Upper lobe of left lung (tissue), 6 donors: ENCODE data around the gene ITPRIPL2. TPM values are rescaled to one million over a fixed set of nuclear protein-coding genes. Genes with fewer than 3 reads are reported as not detected.

ENCODE experiments used
- ATAC-seq, 2 donors: fragments of 200-7000 bp; cut with Tn5 transposase; one replicate each; pipeline ENCODE4 v1.9.1; 2022; ENCODE audit warnings: mild to moderate bottlenecking in 2 of 2, moderate library complexity in 2 of 2; ENCODE audit not compliant: low FRiP score in 2 of 2
- DNase-seq, 2 donors: peaks; one replicate each; pipeline ENCODE4 v3.0.0-alpha.2; 2019 to 2020
- H3K27ac ChIP-seq, 4 donors: fragments of 200-600 bp; sonication (generic); one replicate each; pipeline ENCODE4 v1.5.1; 2016 to 2019
- H3K27me3 ChIP-seq, 4 donors: fragments of 200-600 bp; sonication (generic); one replicate each; pipeline ENCODE4 v1.5.1; 2017 to 2019
- H3K36me3 ChIP-seq, 4 donors: fragments of 200-600 bp; sonication (generic); one replicate each; pipeline ENCODE4 v1.5.1; 2016 to 2019
- H3K4me1 ChIP-seq, 4 donors: fragments of 200-600 bp; sonication (generic); one replicate each; pipeline ENCODE4 v1.5.1; 2018 to 2019
- H3K4me3 ChIP-seq, 4 donors: fragments of 200-600 bp; sonication (generic); one replicate each; pipeline ENCODE4 v1.5.1; 2017 to 2019; ENCODE audit warnings: mild to moderate bottlenecking in 2 of 4, moderate library complexity in 1 of 4
- H3K9me3 ChIP-seq, 4 donors: fragments of 200-600 bp; sonication (generic); one replicate each; pipeline ENCODE4 v1.5.1; 2018 to 2019
- CTCF ChIP-seq, 6 experiments: fragments of 450-650 bp in 4 of 6; fragments of 200-600 bp in 2 of 6; sonication (generic) in 2 of 6; IDR thresholded peaks; one replicate each; pipeline ENCODE4 v1.5.1; 2016 to 2019; ENCODE audit warnings: antibody characterized with exemption in 6 of 6
- EP300 ChIP-seq, 4 donors: sonication (generic); formaldehyde crosslinking; IDR thresholded peaks; one replicate each; pipeline ENCODE4 v1.5.1; 2017; ENCODE audit warnings: antibody characterized with exemption in 4 of 4, control low read depth in 2 of 4
- POLR2A ChIP-seq, 4 donors: fragments of 450-650 bp; IDR thresholded peaks; one replicate each; pipeline ENCODE4 v1.5.1; 2016 to 2017; ENCODE audit warnings: antibody characterized with exemption in 4 of 4, mild to moderate bottlenecking in 2 of 4
- POLR2AphosphoS5 ChIP-seq, 2 donors: sonication (generic); formaldehyde crosslinking; IDR thresholded peaks; one replicate each; pipeline ENCODE4 v1.5.1; 2017; ENCODE audit warnings: antibody characterized with exemption in 2 of 2
- WGBS, 2 donors: methylation state at CpG; one replicate each; pipeline ENCODE4 v1.1.5; 2017 to 2018; 5-methylcytosine and 5-hydroxymethylcytosine counted together
- total RNA-seq, 6 donors: library from RNA; depleted of rRNA in 4 of 6; stranded (reverse); fragments of >200 nt in 4 of 6; gene quantifications; one replicate each; pipeline versions ENCODE4 v1.1.0 to v1.2.1, GENCODE V29; 2016 to 2021
- donor health status: DM: no; HTN: no; CAD: no; lungs with moderate emphysema.
- donor health status: DM: no; HTN: yes; CAD: no; lungs with severe emphysema.

ITPRIPL2 gene
- total RNA-seq, 6 donors from 2014 or later: 39.9 to 90.6 (median 57.5) TPM

DNA sequence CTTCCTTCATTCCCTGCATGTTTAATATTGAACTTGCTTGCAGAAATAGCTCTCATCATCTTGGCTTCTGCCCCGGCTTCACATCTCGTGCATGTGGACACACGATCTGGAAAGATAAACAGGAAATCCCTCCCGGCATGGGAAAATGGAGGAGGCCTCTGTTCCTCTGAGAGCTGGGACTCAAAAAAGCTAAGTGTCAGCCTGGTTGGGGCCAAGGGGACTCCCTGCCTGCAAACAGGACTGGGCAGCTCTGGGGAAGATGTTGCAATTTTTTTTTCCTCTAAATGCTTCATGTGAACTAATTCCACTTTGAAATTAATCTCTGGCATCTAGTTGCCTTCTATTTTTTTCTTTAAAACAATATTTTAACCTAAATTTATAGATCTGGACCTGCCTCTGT lies 24.8 kb downstream of the ITPRIPL2 start:
- Histone ChIP-seq H3K36me3 (no peaks in the 10 kb centered on the region), H3K4me1 (peaks cover 47 to 56% (median 51%) of the 10 kb centered on the region in 4 donors), H3K27ac (peak overlapping the region; percentile 5 to 56 (median 52)), H3K4me3 (no peak overlapping the region), H3K27me3 (no peaks in the 10 kb centered on the region), H3K9me3 (no peaks in the 10 kb centered on the region)
- WGBS, 2 donors: 7 to 16% methylated on average over 4 of the region's 4 CpGs
- DNase-seq (peak in 1 of 2 donors; percentile 76), ATAC-seq (peak; percentile 64 to 81)
- peak; percentile 83 to 85 for TF ChIP-seq POLR2AphosphoS5 (IDR thresholded peaks at IDR 0.05)
- peak in 2 of 4 donors; percentile 81 for TF ChIP-seq EP300 (IDR thresholded peaks at IDR 0.05)
- TF ChIP-seq POLR2A (IDR thresholded peaks at IDR 0.05): no peak
- no peak for TF ChIP-seq CTCF (IDR thresholded peaks at IDR 0.05)

DNA sequence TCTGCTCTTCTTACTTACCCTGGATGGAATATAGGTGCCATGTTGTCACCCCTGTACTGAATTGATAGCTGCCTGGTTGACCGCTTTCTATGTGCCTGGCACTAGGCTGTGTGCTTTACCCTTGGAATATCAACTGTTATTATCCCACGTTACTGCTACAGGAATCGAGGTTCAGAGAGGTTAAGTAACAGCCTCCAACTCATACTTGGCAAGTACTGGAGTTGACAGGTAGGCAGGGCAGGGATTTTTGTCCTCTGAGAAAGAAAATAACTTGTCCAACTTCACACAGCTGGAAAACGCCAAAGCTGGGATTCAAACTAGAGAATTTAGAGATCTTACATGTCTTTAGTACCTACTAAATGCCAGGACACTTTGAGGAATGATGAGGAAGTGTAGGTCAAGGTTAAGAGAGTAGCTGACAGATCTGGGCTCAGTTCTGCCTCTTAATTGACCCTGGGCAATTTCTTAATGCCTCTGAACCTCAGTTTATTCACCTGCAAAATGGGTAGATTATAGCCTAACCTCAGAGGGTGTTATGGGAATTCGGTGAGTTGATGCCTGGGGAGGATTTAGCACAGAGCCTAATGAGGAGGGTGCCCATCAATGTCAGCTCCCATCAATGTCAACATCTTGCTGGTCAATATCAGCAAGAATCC lies 25.8 kb downstream of the ITPRIPL2 start:
- 54 to 73% methylated on average over 5 of the region's 5 CpGs for whole genome bisulfite sequencing, 2 donors
- no peak overlapping the region for H3K4me3 ChIP-seq
- no peaks in the 10 kb centered on the region for H3K36me3 ChIP-seq
- H3K27me3 ChIP-seq: no peaks in the 10 kb centered on the region
- TF ChIP-seq EP300 (IDR thresholded peaks at IDR 0.05) (no peak), POLR2AphosphoS5 (IDR thresholded peaks at IDR 0.05) (no peak), POLR2A (IDR thresholded peaks at IDR 0.05) (no peak), CTCF (IDR thresholded peaks at IDR 0.05) (no peak)
- no peaks in the 10 kb centered on the region for H3K9me3 ChIP-seq
- peaks cover 47 to 56% (median 51%) of the 10 kb centered on the region in 4 donors for H3K4me1 ChIP-seq
- peak overlapping the region in 3 of 4 donors; percentile 37 to 51 (median 37) for H3K27ac ChIP-seq
- ATAC-seq: no peak
- no peak for DNase-seq

DNA sequence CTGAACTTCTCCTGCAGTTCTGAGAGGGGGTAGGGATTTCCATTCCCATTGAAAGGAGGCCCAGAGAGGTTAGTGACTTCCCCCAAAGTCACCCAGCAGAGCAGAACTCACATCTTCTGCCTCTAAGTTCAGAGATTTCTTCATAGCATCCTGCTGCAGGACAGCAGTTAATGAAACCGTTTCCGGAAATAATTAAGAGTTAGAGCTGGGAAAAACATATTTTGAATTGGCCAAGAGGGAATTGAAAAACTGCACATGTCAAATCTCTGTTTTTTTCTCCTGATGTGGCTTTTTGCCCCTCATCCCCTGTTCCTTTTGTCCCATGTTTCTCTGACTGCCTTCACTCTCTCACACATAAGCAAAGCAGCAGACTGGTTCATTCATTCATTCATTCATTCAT lies 26.6 kb downstream of the ITPRIPL2 start:
- peak overlapping the region in 2 of 4 donors; percentile 12 to 51 for H3K27ac ChIP-seq
- H3K9me3 ChIP-seq: no peaks in the 10 kb centered on the region
- peaks cover 47 to 52% (median 49%) of the 10 kb centered on the region in 4 donors for H3K4me1 ChIP-seq
- WGBS, 2 donors: 49 to 59% methylated on average over 2 of the region's 2 CpGs
- no peaks in the 10 kb centered on the region for H3K36me3 ChIP-seq
- no peak for DNase-seq
- no peaks in the 10 kb centered on the region for H3K27me3 ChIP-seq
- TF ChIP-seq POLR2AphosphoS5 (IDR thresholded peaks at IDR 0.05): no peak
- TF ChIP-seq POLR2A (IDR thresholded peaks at IDR 0.05): no peak
- TF ChIP-seq EP300 (IDR thresholded peaks at IDR 0.05): no peak
- no peak for TF ChIP-seq CTCF (IDR thresholded peaks at IDR 0.05)
- no peak overlapping the region for H3K4me3 ChIP-seq
- ATAC-seq: no peak

DNA sequence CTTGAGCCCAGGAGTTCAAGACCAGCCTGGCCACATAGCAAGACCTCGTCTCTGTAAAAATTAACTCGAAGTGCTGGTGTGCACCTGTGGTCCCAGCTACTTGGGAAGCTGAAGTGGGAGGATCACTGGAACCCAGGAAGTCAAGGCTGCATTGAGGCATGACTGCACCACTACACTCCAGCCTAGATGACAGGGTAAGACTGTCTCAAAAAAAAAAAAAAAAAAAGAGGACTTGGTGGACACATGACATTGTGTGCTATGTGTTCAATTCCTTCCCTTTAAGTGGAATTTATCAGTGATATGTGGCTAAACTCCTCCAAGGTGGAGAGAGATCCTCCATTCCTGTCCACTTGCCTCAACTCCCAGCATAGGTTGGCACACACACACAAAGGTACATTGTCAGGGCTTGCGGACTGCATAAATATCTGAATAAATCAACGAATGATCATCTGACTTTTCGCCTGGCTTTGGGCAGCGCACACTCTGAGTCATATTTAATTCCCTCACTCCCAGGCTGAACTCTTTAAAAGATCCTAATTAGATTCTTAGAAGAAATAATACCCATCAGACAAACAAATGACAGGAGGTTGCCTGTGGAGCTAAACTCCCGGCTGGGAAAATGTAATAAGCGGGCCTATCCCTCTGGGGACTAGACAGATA lies 29.3 kb downstream of the ITPRIPL2 start:
- no peak for ATAC-seq
- no peak overlapping the region for H3K27ac ChIP-seq
- H3K4me1 ChIP-seq: peaks cover 20 to 25% (median 24%) of the 10 kb centered on the region in 4 donors
- H3K9me3 ChIP-seq: no peaks in the 10 kb centered on the region
- TF ChIP-seq CTCF (IDR thresholded peaks at IDR 0.05) (no peak), EP300 (IDR thresholded peaks at IDR 0.05) (no peak)
- no peaks in the 10 kb centered on the region for H3K27me3 ChIP-seq
- no peaks in the 10 kb centered on the region for H3K36me3 ChIP-seq
- no peak for DNase-seq
- 89 to 90% methylated on average over 8 of the region's 8 CpGs for WGBS, 2 donors
- no peak overlapping the region for H3K4me3 ChIP-seq
